MM.1S (cell line): ENCODE data around the gene TENM4.

Experiments used
- EZH2 ChIP-seq: fragments of 300-600 bp; sonication (generic); optimal IDR thresholded peaks from 2 replicates; pipeline ENCODE3; 2017; ENCODE audit warnings: low read depth, mild to moderate bottlenecking, antibody characterized with exemption, low read length, mixed read lengths
- EZH2phosphoT487 ChIP-seq: fragments of 300-600 bp; sonication (generic); IDR thresholded peaks from 2 replicates; pipeline ENCODE4 v1.6.1; 2018; ENCODE audit warnings: antibody characterized with exemption, low read length
- TF ChIP-seq, protein P1 (sequence below): fragments of 300-600 bp; sonication (generic); IDR thresholded peaks from 2 replicates; pipeline ENCODE4 v1.5.1; 2016; ENCODE audit warnings: antibody characterized with exemption, low read length, mixed read lengths

DNA sequence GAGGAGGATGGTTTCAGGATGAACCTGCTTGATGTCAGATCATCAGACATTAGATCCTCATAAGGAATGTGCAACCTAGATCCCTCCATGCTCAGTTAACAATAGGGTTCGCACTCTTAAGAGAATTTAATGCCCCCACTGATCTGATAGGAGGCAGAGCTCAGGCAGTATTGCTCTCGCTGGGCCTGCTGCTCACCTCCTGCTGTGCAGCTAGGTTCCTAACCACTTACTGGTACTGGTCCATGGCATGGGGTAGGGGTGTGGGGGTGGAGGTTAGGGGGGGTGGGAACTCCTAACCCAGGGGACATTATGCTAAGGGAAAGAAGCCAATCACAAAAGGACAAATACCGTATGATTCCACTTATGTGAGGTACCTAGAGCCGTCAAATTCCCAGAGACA is 256.5 kb downstream of the TENM4 start:
- TF ChIP-seq EZH2 (no peak), EZH2phosphoT487 (no peak)
- TF ChIP-seq, protein P1, sequence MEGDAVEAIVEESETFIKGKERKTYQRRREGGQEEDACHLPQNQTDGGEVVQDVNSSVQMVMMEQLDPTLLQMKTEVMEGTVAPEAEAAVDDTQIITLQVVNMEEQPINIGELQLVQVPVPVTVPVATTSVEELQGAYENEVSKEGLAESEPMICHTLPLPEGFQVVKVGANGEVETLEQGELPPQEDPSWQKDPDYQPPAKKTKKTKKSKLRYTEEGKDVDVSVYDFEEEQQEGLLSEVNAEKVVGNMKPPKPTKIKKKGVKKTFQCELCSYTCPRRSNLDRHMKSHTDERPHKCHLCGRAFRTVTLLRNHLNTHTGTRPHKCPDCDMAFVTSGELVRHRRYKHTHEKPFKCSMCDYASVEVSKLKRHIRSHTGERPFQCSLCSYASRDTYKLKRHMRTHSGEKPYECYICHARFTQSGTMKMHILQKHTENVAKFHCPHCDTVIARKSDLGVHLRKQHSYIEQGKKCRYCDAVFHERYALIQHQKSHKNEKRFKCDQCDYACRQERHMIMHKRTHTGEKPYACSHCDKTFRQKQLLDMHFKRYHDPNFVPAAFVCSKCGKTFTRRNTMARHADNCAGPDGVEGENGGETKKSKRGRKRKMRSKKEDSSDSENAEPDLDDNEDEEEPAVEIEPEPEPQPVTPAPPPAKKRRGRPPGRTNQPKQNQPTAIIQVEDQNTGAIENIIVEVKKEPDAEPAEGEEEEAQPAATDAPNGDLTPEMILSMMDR: no peak
